ENCODE results near the gene PVR. TPM values are rescaled to one million over a fixed set of nuclear protein-coding genes. Genes with fewer than 3 reads are reported as not detected.
"Not testable (repeated sequence)": the region's sequence is repeated elsewhere in the genome, so short reads cannot be mapped to it uniquely, and the experiment has no call there.

Gene PVR
- total RNA-seq, 3 donors from 2014 or later = 23.8 to 39.8 (median 26.7) TPM

- Histone ChIP-seq H3K9me3 (no peaks in the 10 kb centered on the region), H3K4me3 (no peak overlapping the region), H3K36me3 (ENCODE audit: low read depth) (no peaks in the 10 kb centered on the region), H3K4me1 (ENCODE audit: low read depth) (peaks cover 17% of the 10 kb centered on the region)
- ATAC-seq (no peak), DNase-seq (peak in 1 of 3 donors; percentile 16)
- TF ChIP-seq, protein P1, sequence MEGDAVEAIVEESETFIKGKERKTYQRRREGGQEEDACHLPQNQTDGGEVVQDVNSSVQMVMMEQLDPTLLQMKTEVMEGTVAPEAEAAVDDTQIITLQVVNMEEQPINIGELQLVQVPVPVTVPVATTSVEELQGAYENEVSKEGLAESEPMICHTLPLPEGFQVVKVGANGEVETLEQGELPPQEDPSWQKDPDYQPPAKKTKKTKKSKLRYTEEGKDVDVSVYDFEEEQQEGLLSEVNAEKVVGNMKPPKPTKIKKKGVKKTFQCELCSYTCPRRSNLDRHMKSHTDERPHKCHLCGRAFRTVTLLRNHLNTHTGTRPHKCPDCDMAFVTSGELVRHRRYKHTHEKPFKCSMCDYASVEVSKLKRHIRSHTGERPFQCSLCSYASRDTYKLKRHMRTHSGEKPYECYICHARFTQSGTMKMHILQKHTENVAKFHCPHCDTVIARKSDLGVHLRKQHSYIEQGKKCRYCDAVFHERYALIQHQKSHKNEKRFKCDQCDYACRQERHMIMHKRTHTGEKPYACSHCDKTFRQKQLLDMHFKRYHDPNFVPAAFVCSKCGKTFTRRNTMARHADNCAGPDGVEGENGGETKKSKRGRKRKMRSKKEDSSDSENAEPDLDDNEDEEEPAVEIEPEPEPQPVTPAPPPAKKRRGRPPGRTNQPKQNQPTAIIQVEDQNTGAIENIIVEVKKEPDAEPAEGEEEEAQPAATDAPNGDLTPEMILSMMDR (IDR thresholded peaks at IDR 0.05) = no peak
- intact Hi-C loops (cut with DNase I, micrococcal nuclease) = no loop called here
These were observed 38.5 kb downstream of the PVR start for GRCh38 chr19:44681992-44682790.

GRCh38 chr19:44682807-44683206, 39.1 kb downstream of the PVR start:
- H3K9me3 ChIP-seq = no peaks in the 10 kb centered on the region
- ATAC-seq (no peak), DNase-seq (no peak)
- H3K4me1 ChIP-seq (ENCODE audit: low read depth) = peaks cover 17% of the 10 kb centered on the region
- TF ChIP-seq, protein P1 (IDR thresholded peaks at IDR 0.05) = no peak
- intact Hi-C loops (cut with DNase I, micrococcal nuclease) = no loop called here
- H3K36me3 ChIP-seq (ENCODE audit: low read depth) = no peaks in the 10 kb centered on the region
- no peak overlapping the region for H3K4me3 ChIP-seq

GRCh38 chr19:44683434-44684210, 39.9 kb downstream of the PVR start:
- intact Hi-C loops (cut with DNase I, micrococcal nuclease) = no loop called here

DNA sequence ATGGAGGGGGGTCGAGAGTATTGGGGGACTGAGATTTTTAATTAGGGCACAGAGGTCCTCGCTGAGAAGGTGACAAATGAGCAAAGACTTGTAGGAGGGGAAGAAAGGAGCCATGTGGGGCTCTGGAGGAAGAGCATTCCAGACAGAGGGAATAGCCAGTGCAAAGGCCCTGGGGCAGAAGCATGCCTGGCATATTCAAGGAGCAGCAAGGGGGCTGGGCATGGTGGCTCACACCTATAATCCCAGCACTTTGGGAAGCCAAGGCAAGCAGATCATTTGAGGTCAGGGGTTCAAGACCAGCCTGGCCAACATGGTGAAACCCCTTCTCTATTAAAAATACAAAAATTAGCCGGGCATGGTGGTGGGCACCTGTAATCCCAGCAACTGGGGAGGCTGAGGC, 40.7 kb downstream of the PVR start:
- H3K4me3 ChIP-seq; ATAC-seq; intact Hi-C loops (cut with DNase I, micrococcal nuclease); DNase-seq; H3K9me3 ChIP-seq; H3K36me3 ChIP-seq (ENCODE audit: low read depth): not testable (repeated sequence)
- peaks cover 19% of the 10 kb centered on the region for H3K4me1 ChIP-seq (ENCODE audit: low read depth)

More at GRCh38 chr19:44683434-44684210, 39.9 kb downstream of the PVR start:
- no peaks in the 10 kb centered on the region for H3K9me3 ChIP-seq
- ATAC-seq = peak; percentile 9
- peaks cover 17% of the 10 kb centered on the region for H3K4me1 ChIP-seq (ENCODE audit: low read depth)
- DNase-seq = peak in 1 of 3 donors; percentile 31
- H3K4me3 ChIP-seq = no peak overlapping the region
- no peaks in the 10 kb centered on the region for H3K36me3 ChIP-seq (ENCODE audit: low read depth)
- TF ChIP-seq, protein P1 (IDR thresholded peaks at IDR 0.05) = no peak

DNA sequence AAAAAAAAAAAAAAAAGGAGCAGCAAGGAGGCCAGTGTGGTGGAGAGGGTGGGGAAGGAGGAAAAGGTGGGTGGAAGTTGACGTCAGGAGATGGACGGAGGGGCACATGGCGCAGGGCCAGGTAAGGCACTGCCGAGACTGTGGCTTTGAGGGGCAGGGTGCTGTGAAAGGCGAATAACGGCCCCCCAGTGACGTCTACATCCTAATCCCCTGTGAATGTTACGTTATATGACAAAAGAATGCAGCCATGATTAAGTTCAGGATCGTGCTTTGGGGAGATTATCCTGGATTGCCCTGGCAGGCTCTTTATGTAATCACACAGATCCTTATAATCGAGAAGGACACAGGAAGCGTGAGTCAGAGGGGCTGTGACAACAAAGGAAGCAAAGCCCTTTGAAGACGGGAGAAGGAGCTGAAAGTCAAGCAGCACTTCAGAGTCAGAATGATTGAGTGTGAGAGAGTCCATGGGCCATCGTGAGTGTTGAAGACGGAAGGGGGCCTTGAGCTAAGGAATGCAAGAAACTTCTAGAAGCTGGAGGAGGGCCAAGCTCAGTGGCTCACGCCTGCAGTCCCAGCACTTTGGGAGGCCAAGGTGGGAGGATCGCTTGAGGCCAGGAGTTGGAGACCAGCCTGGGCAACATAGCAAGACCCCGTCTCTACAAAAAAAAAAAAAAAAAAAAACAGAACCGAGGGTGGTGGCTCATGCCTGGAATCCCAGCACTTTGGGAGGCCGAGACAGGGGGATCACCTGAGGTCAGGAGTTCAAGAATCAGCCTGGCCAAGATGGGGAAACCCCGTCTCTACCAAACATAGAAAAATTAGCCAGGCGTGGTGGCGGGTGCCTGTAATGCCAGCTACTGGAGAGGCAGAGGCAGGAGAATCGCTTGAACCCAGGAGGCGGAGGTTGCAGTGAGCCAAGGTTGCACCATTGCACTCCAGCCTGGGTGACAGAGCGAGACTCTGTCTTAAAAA, 41.5 kb downstream of the PVR start:
- intact Hi-C loops (cut with DNase I, micrococcal nuclease) = no loop called here
- H3K9me3 ChIP-seq = no peaks in the 10 kb centered on the region
- peak; percentile 22 for ATAC-seq
- peak in 1 of 3 donors; percentile 36 for DNase-seq
- H3K36me3 ChIP-seq (ENCODE audit: low read depth) = no peaks in the 10 kb centered on the region
- peaks cover 25% of the 10 kb centered on the region for H3K4me1 ChIP-seq (ENCODE audit: low read depth)
- H3K4me3 ChIP-seq = no peak overlapping the region
- TF ChIP-seq, protein P1 (IDR thresholded peaks at IDR 0.05) = no peak
